Memory B cell (primary cell): ENCODE measurements around the gene MEF2C.

Experiments
- ATAC-seq: fragments of 150-1000 bp; cut with Tn5 transposase; 2 replicates; pipeline ENCODE4 v1.10.0; 2021; ENCODE audit warnings: low read depth, mild to moderate bottlenecking, moderate library complexity
- DNase-seq, 2 donors: peaks; one replicate each; pipeline ENCODE4 v3.0.0; 2022; ENCODE audit warnings: low spot score in 2 of 2
- H3K27ac Mint-ChIP-seq: one replicate; pipeline ENCODE4 v1.8.0; 2022; ENCODE audit warnings: mild to moderate bottlenecking, moderate library complexity, mixed read lengths
- H3K27me3 Mint-ChIP-seq: one replicate; pipeline ENCODE4 v1.8.0; 2022; ENCODE audit warnings: mixed read lengths
- H3K36me3 Mint-ChIP-seq: one replicate; pipeline ENCODE4 v1.8.0; 2022; ENCODE audit warnings: mild to moderate bottlenecking, mixed read lengths
- H3K4me1 Mint-ChIP-seq: one replicate; pipeline ENCODE4 v1.8.0; 2022; ENCODE audit warnings: mixed read lengths
- H3K4me3 Mint-ChIP-seq: one replicate; pipeline ENCODE4 v1.8.0; 2022; ENCODE audit warnings: mild to moderate bottlenecking, moderate library complexity, mixed read lengths
- H3K9me3 Mint-ChIP-seq: one replicate; pipeline ENCODE4 v1.8.0; 2022; ENCODE audit warnings: mixed read lengths

The MEF2C gene

GRCh38 chr5:88824141-88824540, 58.8 kb downstream of the MEF2C start:
- Mint-ChIP-seq H3K27me3 (no peaks in the 10 kb centered on the region), H3K36me3 (peaks cover 15% of the 10 kb centered on the region), H3K4me1 (peaks cover 37% of the 10 kb centered on the region), H3K4me3 (peak overlapping the region; percentile 83), H3K9me3 (no peaks in the 10 kb centered on the region), H3K27ac (peak overlapping the region; percentile 90)
- DNase-seq: no peak
- no peak for ATAC-seq

- ATAC-seq (no peak), DNase-seq (no peak)
- Mint-ChIP-seq H3K27ac (peak overlapping the region; percentile 90), H3K27me3 (no peaks in the 10 kb centered on the region), H3K4me3 (peak overlapping the region; percentile 93), H3K4me1 (peaks cover 39% of the 10 kb centered on the region), H3K9me3 (no peaks in the 10 kb centered on the region), H3K36me3 (peaks cover 16% of the 10 kb centered on the region)
These were observed 59.8 kb downstream of the MEF2C start for GRCh38 chr5:88823201-88823600.

- DNase-seq: no peak
- Mint-ChIP-seq H3K27ac (peak overlapping the region; percentile 90), H3K9me3 (no peaks in the 10 kb centered on the region), H3K27me3 (no peaks in the 10 kb centered on the region), H3K4me1 (peaks cover 35% of the 10 kb centered on the region), H3K36me3 (peaks cover 17% of the 10 kb centered on the region), H3K4me3 (peak overlapping the region; percentile 80)
- peak; percentile 51 for ATAC-seq
These were observed 61.8 kb downstream of the MEF2C start for GRCh38 chr5:88821161-88821560.

- Mint-ChIP-seq H3K4me3 (peak overlapping the region; percentile 50), H3K4me1 (peaks cover 36% of the 10 kb centered on the region), H3K9me3 (no peaks in the 10 kb centered on the region), H3K27me3 (no peaks in the 10 kb centered on the region), H3K36me3 (peaks cover 20% of the 10 kb centered on the region), H3K27ac (peak overlapping the region; percentile 90)
- ATAC-seq: no peak
- DNase-seq: no peak
These were observed 62.4 kb downstream of the MEF2C start for GRCh38 chr5:88820581-88820980.

- ATAC-seq (peak; percentile 60), DNase-seq (no peak)
- Mint-ChIP-seq H3K4me3 (peak overlapping the region; percentile 76), H3K27me3 (no peaks in the 10 kb centered on the region), H3K9me3 (no peaks in the 10 kb centered on the region), H3K27ac (peak overlapping the region; percentile 92), H3K4me1 (peaks cover 36% of the 10 kb centered on the region), H3K36me3 (peaks cover 22% of the 10 kb centered on the region)
These were observed 63.5 kb downstream of the MEF2C start for GRCh38 chr5:88819301-88819999.

GRCh38 chr5:88818296-88818695, 64.7 kb downstream of the MEF2C start:
- ATAC-seq (no peak), DNase-seq (no peak)
- Mint-ChIP-seq H3K27ac (peak overlapping the region; percentile 92), H3K36me3 (peaks cover 22% of the 10 kb centered on the region), H3K27me3 (no peaks in the 10 kb centered on the region), H3K4me1 (peaks cover 37% of the 10 kb centered on the region), H3K9me3 (no peaks in the 10 kb centered on the region), H3K4me3 (peak overlapping the region; percentile 76)

- peaks cover 38% of the 10 kb centered on the region for H3K4me1 Mint-ChIP-seq
- H3K9me3 Mint-ChIP-seq: no peaks in the 10 kb centered on the region
- peak overlapping the region; percentile 75 for H3K27ac Mint-ChIP-seq
- peak overlapping the region; percentile 32 for H3K4me3 Mint-ChIP-seq
- ATAC-seq: no peak
- peaks cover 21% of the 10 kb centered on the region for H3K36me3 Mint-ChIP-seq
- H3K27me3 Mint-ChIP-seq: no peaks in the 10 kb centered on the region
- no peak for DNase-seq
These were observed 66.8 kb downstream of the MEF2C start for GRCh38 chr5:88816195-88816594.

GRCh38 chr5:88815050-88815789, 67.8 kb downstream of the MEF2C start:
- DNase-seq (no peak), ATAC-seq (no peak)
- Mint-ChIP-seq H3K4me3 (no peak overlapping the region), H3K36me3 (peaks cover 21% of the 10 kb centered on the region), H3K4me1 (peaks cover 41% of the 10 kb centered on the region), H3K9me3 (no peaks in the 10 kb centered on the region), H3K27me3 (no peaks in the 10 kb centered on the region), H3K27ac (peak overlapping the region; percentile 65)

GRCh38 chr5:88813805-88814575, 69.0 kb downstream of the MEF2C start:
- Mint-ChIP-seq H3K36me3 (peaks cover 23% of the 10 kb centered on the region), H3K27ac (peak overlapping the region; percentile 65), H3K4me3 (peak overlapping the region; percentile 41), H3K4me1 (peaks cover 37% of the 10 kb centered on the region), H3K9me3 (no peaks in the 10 kb centered on the region), H3K27me3 (no peaks in the 10 kb centered on the region)
- no peak for ATAC-seq
- DNase-seq: no peak

GRCh38 chr5:88813244-88813643, 69.7 kb downstream of the MEF2C start:
- Mint-ChIP-seq H3K36me3 (peaks cover 25% of the 10 kb centered on the region), H3K4me1 (peaks cover 33% of the 10 kb centered on the region)

GRCh38 chr5:88808153-88808552, 74.8 kb downstream of the MEF2C start:
- peaks cover 34% of the 10 kb centered on the region for H3K36me3 Mint-ChIP-seq
- no peak overlapping the region for H3K4me3 Mint-ChIP-seq
- no peaks in the 10 kb centered on the region for H3K9me3 Mint-ChIP-seq
- ATAC-seq (no peak), DNase-seq (no peak)
- no peak overlapping the region for H3K27ac Mint-ChIP-seq
- H3K27me3 Mint-ChIP-seq: no peaks in the 10 kb centered on the region
- H3K4me1 Mint-ChIP-seq: peaks cover 34% of the 10 kb centered on the region

More at GRCh38 chr5:88813244-88813643, 69.7 kb downstream of the MEF2C start:
- Mint-ChIP-seq H3K27me3 (no peaks in the 10 kb centered on the region), H3K9me3 (no peaks in the 10 kb centered on the region), H3K27ac (peak overlapping the region; percentile 70), H3K4me3 (no peak overlapping the region)
- DNase-seq (no peak), ATAC-seq (no peak)

- H3K27ac Mint-ChIP-seq: peak overlapping the region; percentile 67
- peaks cover 34% of the 10 kb centered on the region for H3K36me3 Mint-ChIP-seq
- H3K4me3 Mint-ChIP-seq: no peak overlapping the region
These were observed 75.7 kb downstream of the MEF2C start for GRCh38 chr5:88807327-88807726.

GRCh38 chr5:88806338-88806737, 76.6 kb downstream of the MEF2C start:
- Mint-ChIP-seq H3K27me3 (no peaks in the 10 kb centered on the region), H3K9me3 (no peaks in the 10 kb centered on the region), H3K4me3 (no peak overlapping the region), H3K36me3 (peaks cover 33% of the 10 kb centered on the region), H3K27ac (peak overlapping the region; percentile 87), H3K4me1 (peaks cover 25% of the 10 kb centered on the region)
- DNase-seq: no peak
- no peak for ATAC-seq

More at GRCh38 chr5:88807327-88807726, 75.7 kb downstream of the MEF2C start:
- no peaks in the 10 kb centered on the region for H3K9me3 Mint-ChIP-seq
- ATAC-seq (no peak), DNase-seq (no peak)
- H3K27me3 Mint-ChIP-seq: no peaks in the 10 kb centered on the region
- peaks cover 29% of the 10 kb centered on the region for H3K4me1 Mint-ChIP-seq
